HepG2 (cell line): ENCODE results near the gene PRKCE. TPM values are rescaled to one million over a fixed set of nuclear protein-coding genes. Genes with fewer than 3 reads are reported as not detected.

Experiments used
- ATAC-seq: fragments of 200-7000 bp; cut with Tn5 transposase; 3 replicates; pipeline ENCODE4 v1.9.1; 2020; ENCODE audit warnings: mild to moderate bottlenecking, moderate library complexity
- BruUV-seq: library from RNA; stranded (reverse); fragments of 400-500 nt; replicated peaks from 2 replicates; lab custom pipeline; 2021; lab: Mats Ljungman, UMichigan
- CTCF ChIA-PET: fragments of 300-600 bp; formaldehyde crosslinking; extraction: SDS; loops from one replicate; lab custom pipeline; 2021; ENCODE audit warnings: low total read pairs, inconsistent platforms, low intra/inter-chr PET ratio; lab: Yijun Ruan, JAX
- POLR2A ChIA-PET: fragments of 350-600 bp; sonication (Branson Sonifier 250); formaldehyde crosslinking; loops from one replicate; lab custom pipeline; 2020; ENCODE audit warnings: antibody characterized with exemption, inconsistent platforms; lab: Yijun Ruan, JAX
- DNase-seq: peaks from one replicate; pipeline ENCODE4 v3.0.0-alpha.2; 2015; ENCODE audit warnings: low spot score
- FAIRE-seq: peaks from 3 replicates; lab custom pipeline; 2011; peaks lifted over from hg19 to GRCh38; lab: Jason Lieb, UNC
- H2AFZ ChIP-seq: one replicate; pipeline ENCODE4 v1.6.1; 2011; ENCODE audit warnings: low read length, inconsistent platforms
- H3K27ac ChIP-seq: fragments of 300-600 bp; 3 replicates; pipeline ENCODE4 v1.8.0; 2011; ENCODE audit warnings: mixed run types, mild to moderate bottlenecking, mixed read lengths, low read length, inconsistent platforms; ENCODE audit not compliant: insufficient read depth; ENCODE audit errors: extremely low read length
- H3K27me3 ChIP-seq, 2 experiments: fragments of 200-600 bp in 1 of 2; 2 replicates in 1 of 2; 3 replicates in 1 of 2; pipeline versions ENCODE4 v1.6.0 to v1.8.0; 2011; ENCODE audit warnings: low read length in 2 of 2, mild to moderate bottlenecking in 2 of 2, moderate library complexity in 2 of 2, inconsistent platforms in 1 of 2; ENCODE audit not compliant: insufficient read depth in 2 of 2, control insufficient read depth in 1 of 2
- H3K36me3 ChIP-seq, 2 experiments: fragments of 200-600 bp in 1 of 2; replicated peaks in 1 of 2; 2 replicates in 1 of 2; 3 replicates in 1 of 2; pipeline versions ENCODE4 v1.5.1 to v1.8.0; 2011; ENCODE audit warnings: low read length in 2 of 2, inconsistent platforms in 1 of 2; ENCODE audit not compliant: insufficient read depth in 2 of 2, control insufficient read depth in 1 of 2
- H3K4me1 ChIP-seq: 2 replicates; pipeline ENCODE4 v1.5.1; 2012; ENCODE audit warnings: low read length, inconsistent platforms; ENCODE audit not compliant: insufficient read depth
- H3K4me2 ChIP-seq: 2 replicates; pipeline ENCODE4 v1.6.0; 2011; ENCODE audit warnings: low read depth, low read length, inconsistent platforms
- H3K4me3 ChIP-seq, 3 experiments: fragments of 200-600 bp in 1 of 3; sonication (generic), shearing (Covaris generic) in 1 of 3; replicated peaks in 1 of 3; 2 replicates each; pipeline ENCODE4 v1.5.1; 2011 to 2016; ENCODE audit warnings: low read length in 3 of 3, inconsistent platforms in 2 of 3, low read depth in 2 of 3, mild to moderate bottlenecking in 2 of 3, control low read depth in 1 of 3, mixed read lengths in 1 of 3; ENCODE audit not compliant: insufficient read depth in 1 of 3
- H3K79me2 ChIP-seq: one replicate; pipeline ENCODE4 v1.6.1; 2011; ENCODE audit warnings: low read length, inconsistent platforms; ENCODE audit not compliant: insufficient read depth
- H3K9ac ChIP-seq: 2 replicates; pipeline ENCODE4 v1.6.0; 2011; ENCODE audit warnings: mild to moderate bottlenecking, low read depth, low read length, inconsistent platforms; ENCODE audit not compliant: insufficient read depth
- H3K9me3 ChIP-seq: 2 replicates; pipeline ENCODE4 v1.5.1; 2012; ENCODE audit warnings: mild to moderate bottlenecking, low read length
- H4K20me1 ChIP-seq: 2 replicates; pipeline ENCODE4 v1.6.0; 2011; ENCODE audit warnings: inconsistent platforms, mild to moderate bottlenecking, low read length, moderate library complexity; ENCODE audit not compliant: insufficient read depth
- ATF5 ChIP-seq: sonication (generic); formaldehyde crosslinking; IDR thresholded peaks from 2 replicates; pipeline ENCODE4 v1.4.0; 2020; ENCODE audit warnings: mild to moderate bottlenecking, low read depth, missing genetic modification reagents
- CEBPB ChIP-seq: IDR thresholded peaks from 2 replicates; pipeline ENCODE4 v1.6.1; 2011; ENCODE audit warnings: low read depth, low read length, improper control_type of control experiment, borderline replicate concordance
- CEBPG ChIP-seq: IDR thresholded peaks from 2 replicates; pipeline ENCODE4 v1.6.1; 2016
- ETS1 ChIP-seq: sonication (generic); formaldehyde crosslinking; IDR thresholded peaks from 2 replicates; pipeline ENCODE4 v1.4.0; 2020; ENCODE audit warnings: missing genetic modification reagents
- JUND ChIP-seq: sonication (generic); formaldehyde crosslinking; IDR thresholded peaks from 2 replicates; pipeline ENCODE4 v1.8.0; 2022; ENCODE audit warnings: mild to moderate bottlenecking, missing genetic modification reagents
- MZF1 ChIP-seq: sonication (generic); formaldehyde crosslinking; IDR thresholded peaks from 2 replicates; pipeline ENCODE4 v1.8.1; 2023; ENCODE audit warnings: mild to moderate bottlenecking, missing genetic modification reagents, borderline replicate concordance
- NFYB ChIP-seq: sonication (generic); formaldehyde crosslinking; IDR thresholded peaks from 2 replicates; pipeline ENCODE4 v1.4.0; 2020; ENCODE audit warnings: missing genetic modification reagents
- PPARG ChIP-seq: conservative IDR thresholded peaks from 2 replicates; pipeline ENCODE4 v1.6.1; 2016; ENCODE audit warnings: missing biosample characterization, missing genetic modification reagents
- RXRB ChIP-seq: IDR thresholded peaks from 2 replicates; pipeline ENCODE4 v1.6.1; 2016; ENCODE audit warnings: borderline replicate concordance, missing genetic modification reagents, missing compliant biosample characterization
- ZNF275 ChIP-seq: sonication (generic); formaldehyde crosslinking; IDR thresholded peaks from 2 replicates; pipeline ENCODE4 v1.8.0; 2022; ENCODE audit warnings: missing genetic modification reagents, mild to moderate bottlenecking, inconsistent platforms, borderline replicate concordance
- ZNF7 ChIP-seq: IDR thresholded peaks from 2 replicates; pipeline ENCODE4 v1.6.1; 2016; ENCODE audit warnings: missing biosample characterization, missing genetic modification reagents
- ZNF790 ChIP-seq: sonication (generic); formaldehyde crosslinking; IDR thresholded peaks from 2 replicates; pipeline ENCODE4 v1.8.0; 2022; ENCODE audit warnings: missing genetic modification reagents, mild to moderate bottlenecking, borderline replicate concordance
- ZSCAN30 ChIP-seq: sonication (generic); formaldehyde crosslinking; IDR thresholded peaks from 2 replicates; pipeline ENCODE4 v1.5.0; 2020; ENCODE audit warnings: mild to moderate bottlenecking, missing genetic modification reagents
- WGBS: methylation state at CpG from one replicate; pipeline ENCODE4 v1.1.6; 2017; ENCODE audit warnings: low lambda C conversion rate; 5-methylcytosine and 5-hydroxymethylcytosine counted together
- in situ Hi-C: cut with HindIII; loops from 2 replicates; pipeline ENCODE4 v1.10.0; 2017; ENCODE audit warnings: low pct_unique_long_range_greater_than_20kb; ENCODE audit not compliant: extremely low pct_ligation_motif_present
- intact Hi-C: fragments of 100-400 bp; cut with micrococcal nuclease; formaldehyde crosslinking; loops from one replicate; pipeline ENCODE4 v1.10.0; 2022; ENCODE audit not compliant: unreplicated experiment
- polyA plus RNA-seq, 8 experiments: library from polyadenylated mRNA; depleted of rRNA in 3 of 8; stranded (reverse) in 7 of 8; unstranded in 1 of 8; fragments of >200 nt; fragmentation: Illumina TruSeq in 4 of 8; extraction: Trizol in 4 of 8; gene quantifications; 2 replicates each; pipeline versions ENCODE4 v1.2.1 to v1.2.3, GENCODE V29; 2011 to 2016; ENCODE audit warnings: low read depth in 4 of 8, missing spikeins in 1 of 8, mixed read lengths in 1 of 8; ENCODE audit not compliant: insufficient read depth in 1 of 8
- total RNA-seq, 5 experiments: library from RNA; depleted of rRNA; stranded (reverse); fragments of >200 nt; fragmentation: Illumina TruSeq; extraction: Trizol; gene quantifications; 2 replicates each; pipeline ENCODE4 v1.2.3, GENCODE V29; 2016; ENCODE audit warnings: low read depth in 1 of 5

PRKCE gene
- total and polyA plus RNA-seq, 2 of the 13 experiments (the other 11 are each of a cell fraction or from before 2014, with no cell fraction given): 1.0 to 3.9 TPM

GRCh38 chr2:45647356-45647755 is 4.1 kb upstream of the PRKCE start (continued):
- no peak for TF ChIP-seq ZSCAN30 (CRISPR knock-in tag)
- no peak for TF ChIP-seq ETS1
- TF ChIP-seq NFYB (CRISPR knock-in tag): no peak
- no peak for TF ChIP-seq ZNF275 (CRISPR knock-in tag)
- TF ChIP-seq JUND: no peak
- TF ChIP-seq MZF1: no peak
- TF ChIP-seq RXRB (CRISPR knock-in tag): no peak

GRCh38 chr2:45647986-45648520 is 3.4 kb upstream of the PRKCE start:
- TF ChIP-seq CEBPB: peak; percentile 47; the same call in 1 of the 2 replicates
- 0 out of 2 replicates have a peak, but pooled peaks have one; percentile 7 for TF ChIP-seq CEBPG (CRISPR knock-in tag)
- TF ChIP-seq ATF5: no peak
- TF ChIP-seq ZNF7 (CRISPR knock-in tag): no peak
- TF ChIP-seq PPARG (CRISPR knock-in tag): 0 out of 2 replicates have a peak, but pooled peaks have one; percentile 29
- TF ChIP-seq ZNF790 (CRISPR knock-in tag): no peak
- Histone ChIP-seq H3K4me2 (no peak overlapping the region), H3K36me3 (no peaks in the 10 kb centered on the region), H3K27me3 (peaks cover 0 to 25% of the 10 kb centered on the region in 2 experiments; a peak in 3 of 5 replicates), H3K9me3 (no peaks in the 10 kb centered on the region), H4K20me1 (no peaks in the 10 kb centered on the region), H2AFZ (no peak overlapping the region), H3K4me3 (no peak overlapping the region), H3K9ac (no peak overlapping the region), H3K4me1 (peaks cover 39% of the 10 kb centered on the region), H3K27ac (no peak overlapping the region), H3K79me2 (no peaks in the 10 kb centered on the region)
- in situ Hi-C loops (loop anchor here (5.0 kb wide), 2 partner anchors 129 to 289 kb away; no protein-coding TSS in a partner anchor), intact Hi-C loops (loop anchor here (1.0 kb wide), 1 partner anchor 130 kb away; no protein-coding TSS in a partner anchor)
- FAIRE-seq (no peak), DNase-seq (no peak), ATAC-seq (no peak)
- 70% methylated on average over 3 of the region's 3 CpGs for WGBS
- POLR2A ChIA-PET: no interaction called here
- BruUV-seq: no TSS peak
- CTCF ChIA-PET: no interaction called here
